Ishikawa (cell line): Measurements from ENCODE around the gene RGL3.
A peak's percentile ranks its signal among the peaks of the same experiment; 100 is the strongest.

Experiments
- CEBPB ChIP-seq: IDR thresholded peaks from 2 replicates; pipeline ENCODE4 v1.6.1; 2012
- CREB1 ChIP-seq: IDR thresholded peaks from 2 replicates; pipeline ENCODE4 v1.6.1; 2012; ENCODE audit warnings: low read depth
- EGR1 ChIP-seq: IDR thresholded peaks from 2 replicates; pipeline ENCODE4 v1.6.1; 2012
- EP300 ChIP-seq: IDR thresholded peaks from 2 replicates; pipeline ENCODE4 v1.6.1; 2012; ENCODE audit warnings: borderline replicate concordance
- FOXM1 ChIP-seq: IDR thresholded peaks from 2 replicates; pipeline ENCODE4 v1.6.1; 2012; ENCODE audit warnings: low read depth, borderline replicate concordance
- RAD21 ChIP-seq: IDR thresholded peaks from 2 replicates; pipeline ENCODE4 v1.6.1; 2012; ENCODE audit warnings: low read depth
- TAF1 ChIP-seq: IDR thresholded peaks from 2 replicates; pipeline ENCODE4 v1.6.1; 2012; ENCODE audit warnings: low read depth, mild to moderate bottlenecking
- TCF12 ChIP-seq: IDR thresholded peaks from 2 replicates; pipeline ENCODE4 v1.6.1; 2012; ENCODE audit warnings: low read depth
- YY1 ChIP-seq: IDR thresholded peaks from 2 replicates; pipeline ENCODE4 v1.6.1; 2012; ENCODE audit warnings: low read depth
- TF ChIP-seq, protein P1 (sequence below): IDR thresholded peaks from 2 replicates; pipeline ENCODE4 v1.6.1; 2012
- TF ChIP-seq, protein P2 (sequence below): IDR thresholded peaks from 2 replicates; pipeline ENCODE4 v1.6.1; 2012

DNA sequence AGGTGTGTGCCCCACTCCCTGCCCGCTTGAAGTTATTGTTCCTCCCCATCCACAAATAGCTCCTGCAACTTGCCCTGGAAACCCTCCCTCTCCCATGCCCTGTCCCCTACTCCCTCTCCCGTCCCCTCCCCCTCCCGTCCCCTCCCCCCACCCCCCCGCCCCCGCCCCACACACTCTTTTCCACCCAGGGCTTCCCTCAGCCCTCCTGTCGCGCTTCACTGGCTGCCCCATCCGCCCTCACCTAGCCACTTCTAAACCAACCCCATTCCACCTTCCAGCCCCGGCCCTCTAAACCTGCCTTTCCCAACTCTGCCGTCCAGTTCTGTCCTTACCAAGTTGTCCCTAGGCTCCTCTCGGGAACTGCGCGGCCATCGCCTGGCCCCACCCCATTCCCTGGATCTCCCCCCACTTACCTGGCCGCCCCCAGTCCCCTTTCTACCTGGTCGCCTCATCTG lies 993 bp downstream of the RGL3 start:
- TF ChIP-seq RAD21 (no peak), CEBPB (no peak), EP300 (no peak), TAF1 (peak; percentile 20; the same call in 1 of the 2 replicates), YY1 (no peak), EGR1 (0 out of 2 replicates have a peak, but pooled peaks have one; percentile 39), CREB1 (no peak), TCF12 (no peak), FOXM1 (no peak)
- TF ChIP-seq, protein P1, sequence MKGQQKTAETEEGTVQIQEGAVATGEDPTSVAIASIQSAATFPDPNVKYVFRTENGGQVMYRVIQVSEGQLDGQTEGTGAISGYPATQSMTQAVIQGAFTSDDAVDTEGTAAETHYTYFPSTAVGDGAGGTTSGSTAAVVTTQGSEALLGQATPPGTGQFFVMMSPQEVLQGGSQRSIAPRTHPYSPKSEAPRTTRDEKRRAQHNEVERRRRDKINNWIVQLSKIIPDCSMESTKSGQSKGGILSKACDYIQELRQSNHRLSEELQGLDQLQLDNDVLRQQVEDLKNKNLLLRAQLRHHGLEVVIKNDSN, result no peak
- TF ChIP-seq, protein P2, sequence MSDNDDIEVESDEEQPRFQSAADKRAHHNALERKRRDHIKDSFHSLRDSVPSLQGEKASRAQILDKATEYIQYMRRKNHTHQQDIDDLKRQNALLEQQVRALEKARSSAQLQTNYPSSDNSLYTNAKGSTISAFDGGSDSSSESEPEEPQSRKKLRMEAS, result no peak
